CD4-positive, alpha-beta T cell treated with Interleukin-1 beta for 1 hour (primary cell): ENCODE data around the gene ENKUR.
"Not testable (repeated sequence)": the region's sequence is repeated elsewhere in the genome, so short reads cannot be mapped to it uniquely, and the experiment has no call there.

Experiments
- DNase-seq, 2 donors: peaks; one replicate each; pipeline ENCODE4 v3.0.0-alpha.2; 2020 to 2022

The ENKUR gene

DNA sequence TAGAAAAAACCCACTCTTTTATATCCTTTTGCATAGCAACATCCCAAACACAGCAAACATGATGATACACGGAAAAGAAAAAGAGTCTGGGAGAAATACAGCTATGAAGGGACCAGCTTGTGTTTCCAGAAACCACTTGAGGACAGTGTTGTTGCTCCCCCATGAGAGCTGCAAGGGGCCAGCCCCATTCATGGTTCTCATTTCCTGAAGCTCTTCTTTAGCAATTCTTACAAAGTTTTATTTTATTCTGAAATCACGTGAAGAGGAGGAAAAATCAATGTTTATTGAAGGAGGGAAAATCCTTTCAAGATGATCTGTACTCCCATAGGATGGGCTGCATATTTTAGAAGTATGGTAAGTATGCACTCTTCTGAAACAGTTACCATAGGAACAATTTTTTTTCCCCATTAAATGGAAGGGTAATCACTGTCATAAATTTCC is 46.1 kb downstream of the ENKUR start:
- DNase-seq = no peak

DNA sequence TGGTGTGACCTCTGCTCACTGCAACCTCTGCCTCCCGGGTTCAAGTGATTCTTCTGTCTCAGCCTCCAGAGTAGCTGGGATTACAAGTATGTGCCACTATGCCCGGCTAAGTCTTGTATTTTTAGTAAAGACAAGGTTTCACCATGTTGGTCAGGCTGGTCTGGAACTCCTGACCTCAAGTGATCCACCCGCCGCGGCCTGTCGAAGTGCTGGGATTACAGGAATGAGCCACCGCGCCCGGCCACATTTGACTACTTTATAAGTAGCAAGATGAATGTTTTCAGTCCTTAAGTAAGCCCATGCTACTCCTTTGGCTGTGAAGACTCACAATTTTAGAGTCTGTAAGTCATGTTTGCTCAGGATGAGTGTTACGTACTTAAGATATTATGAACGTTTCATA is 47.0 kb downstream of the ENKUR start:
- DNase-seq = not testable (repeated sequence)

DNA sequence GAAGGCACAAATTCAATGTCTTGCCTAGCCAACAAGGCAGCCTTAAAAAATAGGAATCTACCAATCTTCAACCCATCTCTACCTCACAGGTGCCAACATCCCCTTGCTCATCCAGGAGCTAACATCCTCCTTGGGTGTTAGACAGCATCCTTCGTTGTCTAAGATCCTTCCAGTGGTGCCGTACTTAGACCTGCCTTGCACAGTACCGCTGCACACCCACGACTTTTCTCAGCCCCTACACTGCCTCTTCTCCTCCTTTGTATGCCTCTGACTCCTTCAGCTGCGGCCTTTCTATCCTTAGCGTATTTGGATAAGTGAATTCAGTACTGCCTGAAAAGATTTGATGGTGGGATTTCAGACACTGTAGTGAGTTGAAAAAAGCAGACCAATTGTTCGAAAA is 47.6 kb downstream of the ENKUR start:
- DNase-seq = no peak

DNA sequence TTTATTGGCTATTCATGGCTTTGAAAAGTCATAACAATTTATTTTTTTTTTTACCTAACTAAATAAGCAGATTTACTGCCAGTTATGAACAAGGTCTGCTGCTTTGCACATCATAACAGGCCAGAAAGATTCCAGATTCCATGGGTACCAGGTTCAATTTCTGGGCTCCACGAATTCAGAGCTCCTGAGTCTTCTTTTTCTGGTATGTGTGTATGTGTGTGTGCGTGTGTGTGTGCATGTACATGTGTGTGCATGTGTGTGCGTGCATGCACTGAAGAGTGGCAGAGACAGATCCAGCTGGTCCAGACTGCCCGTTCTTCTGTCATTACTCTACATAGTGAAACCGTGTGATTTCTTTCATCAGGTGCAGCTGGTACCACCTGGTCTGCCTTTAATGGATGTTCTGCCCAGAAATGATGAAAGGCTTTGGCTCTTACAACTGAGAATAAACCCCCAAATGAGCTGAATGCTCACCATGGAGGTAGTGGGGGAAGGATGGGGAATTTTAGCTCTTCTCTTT is 48.9 kb downstream of the ENKUR start:
- DNase-seq = no peak

DNA sequence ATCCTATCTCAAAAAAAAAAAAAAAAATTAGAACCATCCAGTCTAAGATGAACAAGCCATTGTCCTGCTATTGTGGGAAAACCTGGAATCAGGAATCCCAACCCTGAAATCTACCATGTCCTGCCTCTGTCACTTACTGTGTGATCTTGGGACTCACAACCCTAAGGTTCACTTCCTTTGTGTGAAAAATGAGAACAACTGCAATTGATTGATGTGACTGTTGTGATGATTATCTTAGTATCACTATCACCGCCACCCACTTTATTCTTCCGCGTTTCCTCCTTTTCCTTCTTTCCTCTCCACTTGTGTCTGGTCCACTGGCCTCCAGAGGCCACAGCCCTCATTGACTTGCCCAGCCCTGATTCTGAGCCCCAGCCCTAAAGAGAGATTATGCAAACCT is 50.9 kb downstream of the ENKUR start:
- no peak for DNase-seq

DNA sequence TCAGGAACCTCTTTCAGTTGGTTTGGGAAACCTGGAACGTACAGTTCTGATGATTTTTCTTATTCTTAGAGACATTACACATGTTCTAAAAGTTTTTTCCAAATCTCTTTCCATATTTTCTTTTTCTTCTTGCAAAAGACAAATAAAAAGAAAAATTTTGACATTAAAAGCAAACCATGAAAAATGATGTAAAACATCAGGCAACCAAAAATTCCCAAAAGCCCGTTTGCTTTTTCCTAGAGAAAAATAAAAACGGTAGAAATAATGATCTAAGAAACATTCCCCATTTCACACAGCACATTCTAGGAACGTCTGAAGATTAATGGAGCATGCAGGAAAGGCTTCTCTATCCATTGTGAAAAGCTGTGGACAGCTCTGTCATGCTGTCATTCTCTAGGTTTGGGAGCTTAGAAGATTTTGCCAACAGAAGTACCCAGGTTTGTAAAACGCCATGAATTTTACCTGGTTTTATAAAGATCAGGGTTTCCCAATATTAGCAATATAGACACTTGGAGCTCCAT is 52.4 kb downstream of the ENKUR start:
- DNase-seq = no peak

DNA sequence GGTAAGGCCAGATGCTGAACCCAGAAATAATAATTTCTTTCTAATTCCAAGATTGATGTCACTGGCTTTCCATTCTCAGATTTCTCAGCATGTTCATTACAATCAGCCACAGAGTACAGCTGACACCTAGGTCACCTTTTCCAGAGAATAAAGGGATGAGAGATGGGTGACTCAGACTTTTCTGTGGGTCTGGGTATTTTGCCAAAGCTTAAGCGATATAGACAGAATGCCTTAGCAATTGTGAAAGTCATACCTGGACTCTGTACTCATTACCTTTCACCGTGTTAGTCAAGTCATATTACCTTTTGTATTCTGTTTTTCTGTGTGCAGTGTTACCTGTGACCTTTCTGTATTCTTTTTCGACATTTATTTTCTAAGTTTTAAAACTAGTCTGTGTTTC is 53.0 kb downstream of the ENKUR start:
- DNase-seq = no peak

DNA sequence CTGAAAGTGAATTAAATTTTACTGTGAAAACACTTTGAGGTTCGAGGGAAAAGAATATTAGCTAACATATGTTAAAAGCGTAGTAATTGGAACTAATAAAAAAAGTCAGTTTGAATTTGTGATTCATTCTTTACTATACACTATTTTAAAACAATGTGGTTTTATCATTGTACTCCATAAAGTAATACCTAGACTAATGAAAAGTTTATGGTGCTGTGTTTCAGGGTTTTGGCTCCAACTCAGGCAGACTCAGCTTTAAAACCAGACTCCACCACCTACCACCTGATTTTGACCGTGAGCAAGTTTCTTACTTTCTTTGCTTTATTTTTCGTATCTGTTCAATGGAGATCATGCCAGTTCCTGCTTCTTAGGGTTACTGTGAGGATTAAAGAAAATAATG is 54.4 kb downstream of the ENKUR start:
- DNase-seq = no peak

DNA sequence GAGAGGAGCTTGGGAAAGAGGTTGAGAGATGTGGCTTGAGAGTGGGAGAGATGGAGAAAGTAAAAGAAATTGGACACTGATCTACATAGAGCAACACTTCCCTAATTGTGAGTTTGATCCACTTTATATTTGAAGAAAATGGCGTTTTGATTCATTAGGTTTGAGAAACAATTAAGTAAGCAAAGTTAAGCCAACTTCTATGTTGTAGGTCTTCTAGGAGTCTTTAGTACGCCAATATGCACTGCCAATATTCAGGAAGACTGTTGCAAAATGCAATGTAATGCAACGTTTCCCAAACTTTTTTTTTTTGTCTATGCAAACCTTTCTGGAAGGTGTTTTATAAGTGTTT is 56.6 kb downstream of the ENKUR start:
- no peak for DNase-seq

DNA sequence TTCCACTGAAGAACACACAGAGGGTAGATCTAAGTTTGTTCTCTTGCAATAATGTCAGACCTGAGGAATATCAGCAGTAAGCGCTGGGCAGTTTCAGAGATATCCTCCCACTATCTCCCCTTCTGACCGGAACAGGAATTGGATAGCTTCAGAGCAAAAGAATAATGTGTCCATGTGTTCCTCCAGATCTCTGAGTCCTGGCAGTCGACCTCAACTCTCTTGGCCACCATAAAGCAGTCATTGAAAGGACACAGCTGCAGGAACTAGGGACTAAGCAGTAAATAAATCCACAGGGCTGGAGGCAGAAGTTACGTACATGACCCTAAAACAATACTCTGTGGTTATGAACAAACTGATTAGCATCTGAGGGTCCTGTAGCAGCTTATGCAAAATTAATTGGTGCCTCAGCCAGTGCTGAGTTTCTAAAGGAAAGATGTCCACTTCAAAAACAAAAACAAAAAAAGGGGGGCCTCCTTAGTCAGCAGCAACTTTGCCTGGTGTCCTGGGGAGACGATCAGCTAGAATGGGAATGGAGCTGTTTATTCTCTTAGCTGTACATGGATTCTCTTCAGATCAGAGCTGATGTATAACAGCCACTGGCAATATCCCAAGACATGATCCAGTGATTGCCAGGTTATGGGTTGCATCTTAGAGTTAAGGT is 57.1 kb downstream of the ENKUR start:
- no peak for DNase-seq

DNA sequence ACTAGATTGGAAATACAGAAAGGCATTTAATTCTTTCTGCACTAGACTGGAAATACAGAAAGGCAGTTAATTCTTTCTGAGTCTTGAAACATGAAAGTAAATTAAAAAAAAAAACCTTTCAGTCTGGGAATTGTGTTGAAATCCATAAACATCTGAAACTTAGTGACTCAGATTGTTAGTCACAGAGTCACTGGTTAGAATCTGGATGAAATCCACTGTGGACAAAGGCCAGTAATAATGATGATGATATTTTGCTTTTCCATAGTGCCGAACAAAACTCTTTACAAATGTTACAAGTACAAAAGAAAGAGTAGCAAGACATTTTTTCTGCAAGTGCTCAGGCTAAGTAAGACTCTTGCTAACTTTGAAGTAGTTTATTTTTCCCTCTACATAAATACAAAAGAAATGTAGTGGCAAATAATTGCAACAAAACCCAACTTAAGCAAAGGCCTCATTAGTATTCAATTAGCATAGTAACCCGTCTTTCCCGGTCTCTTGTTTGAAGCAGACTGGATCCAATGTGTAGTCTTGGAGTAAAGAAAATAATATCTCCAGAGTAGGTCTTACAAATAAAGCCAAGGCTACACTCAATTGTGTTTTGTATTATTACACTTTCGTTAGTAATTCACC is 57.8 kb downstream of the ENKUR start:
- no peak for DNase-seq

DNA sequence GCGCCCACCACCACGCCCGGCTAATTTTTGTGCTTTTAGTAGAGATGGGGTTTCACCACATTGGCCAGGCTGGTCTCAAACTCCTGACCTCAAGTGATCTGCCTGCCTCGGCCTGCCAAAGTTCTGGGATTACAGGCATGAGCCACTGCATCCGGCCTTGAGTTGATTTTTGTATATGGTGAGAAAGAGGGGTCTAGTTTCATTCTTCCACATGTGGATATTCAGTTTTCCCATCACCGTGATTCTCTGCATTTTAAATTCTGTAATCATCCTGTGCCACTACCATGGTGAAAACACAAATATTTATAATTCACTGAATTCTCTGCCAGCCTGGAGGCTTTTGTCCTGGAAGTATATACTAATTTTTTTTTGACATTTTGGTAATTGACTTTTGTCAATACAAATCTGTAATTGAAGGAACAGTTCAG is 58.3 kb downstream of the ENKUR start:
- not testable (repeated sequence) for DNase-seq

DNA sequence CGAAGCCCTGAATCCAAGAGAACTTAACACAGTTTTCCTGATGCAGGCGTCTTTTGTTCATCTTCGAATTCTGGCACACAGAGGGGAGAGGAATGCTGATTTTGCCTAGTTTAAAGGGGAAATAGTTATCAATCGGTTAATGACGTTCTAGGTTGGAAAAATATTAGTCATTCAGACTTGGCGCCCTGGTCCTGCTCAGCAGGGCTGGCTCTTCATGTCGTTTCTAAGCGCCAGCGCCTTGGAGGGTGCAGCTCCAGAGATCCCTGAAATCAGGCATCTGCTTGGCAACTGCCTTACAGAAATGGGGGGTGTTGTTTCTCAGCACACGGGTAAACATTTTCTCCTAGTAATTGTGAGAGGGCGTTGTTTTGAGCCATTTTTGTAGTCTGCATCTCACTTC is 62.3 kb downstream of the ENKUR start:
- DNase-seq = no peak

DNA sequence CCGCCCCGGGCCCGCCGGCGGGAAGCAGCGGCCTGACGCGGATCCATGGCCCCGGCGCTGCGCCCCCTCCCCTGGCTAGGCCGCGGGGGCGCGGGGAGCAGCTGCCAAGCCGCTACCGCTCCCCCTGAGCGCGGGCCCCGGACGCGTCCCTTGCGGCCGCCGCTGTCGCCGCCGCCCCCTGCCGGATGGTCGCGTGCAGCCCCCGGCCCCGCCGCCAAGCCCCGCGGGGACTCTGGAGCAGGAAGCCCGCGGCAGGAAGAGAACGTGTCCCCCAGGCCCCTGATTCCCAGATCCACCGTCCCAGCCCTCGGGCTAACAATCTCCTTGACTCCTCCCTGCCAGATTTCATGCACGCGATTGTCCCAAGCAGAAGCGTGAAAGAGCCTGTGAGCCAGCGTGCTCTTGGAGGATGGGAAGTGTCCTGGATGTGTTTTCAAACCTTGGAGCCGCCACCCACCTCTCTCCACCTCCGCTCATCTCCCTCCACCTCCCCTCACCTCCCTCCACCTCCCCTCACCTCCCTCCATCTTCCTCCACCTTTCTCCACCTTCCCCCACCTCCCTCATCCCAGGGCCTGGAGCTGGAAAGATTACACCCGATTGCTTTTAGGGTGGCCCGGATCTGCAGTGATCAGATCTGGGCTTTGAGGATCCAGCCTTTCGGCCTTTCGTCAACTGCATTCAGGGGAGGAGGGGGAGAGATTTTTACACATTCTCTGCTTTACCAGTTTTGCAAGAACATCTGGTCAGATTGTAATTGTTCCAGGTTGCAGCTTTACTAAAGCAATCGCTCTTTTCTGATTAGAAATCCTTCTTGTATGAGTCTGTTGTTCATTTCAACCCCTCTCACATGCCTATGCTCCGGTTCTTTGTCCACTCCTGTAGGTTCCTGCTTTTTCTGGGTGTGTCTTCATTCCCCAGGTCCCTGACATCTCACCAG is 63.0 kb downstream of the ENKUR start:
- peak; percentile 50 to 59 for DNase-seq

DNA sequence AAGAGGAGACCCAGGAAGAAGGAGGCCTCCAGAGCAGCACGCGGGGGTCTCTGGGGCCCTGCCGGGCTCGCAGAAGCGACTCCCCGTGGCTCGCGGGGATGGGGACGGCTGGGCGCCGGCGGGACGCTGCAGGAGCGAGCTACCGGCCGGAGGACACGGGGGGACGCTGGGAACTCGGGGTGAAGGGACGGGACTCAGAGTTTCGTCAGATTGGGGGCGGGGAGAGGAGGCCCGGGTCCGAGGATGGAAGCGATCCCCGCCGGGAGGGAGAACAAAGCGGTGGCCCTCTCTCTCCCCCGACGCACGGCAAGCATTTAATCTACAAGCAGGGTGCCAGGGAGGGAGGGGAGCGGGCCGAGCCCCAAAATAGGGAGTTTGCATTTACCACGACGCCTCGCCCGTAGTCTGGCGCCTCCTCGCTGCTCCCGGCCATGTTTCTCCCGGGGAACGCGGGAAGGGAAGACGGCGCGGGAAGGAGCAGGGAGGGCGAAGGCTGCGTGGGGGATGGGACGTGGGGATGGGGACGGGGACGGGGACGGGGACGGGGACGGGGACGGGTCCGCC is 63.7 kb downstream of the ENKUR start, which contains the start of gene PRTFDC1:
TSS of gene PRTFDC1 (minus strand) at position 464 of the 564 bp plus-strand sequence. CDS start at position 433, 31 bp downstream.
- DNase-seq = peak; percentile 18 to 23

DNA sequence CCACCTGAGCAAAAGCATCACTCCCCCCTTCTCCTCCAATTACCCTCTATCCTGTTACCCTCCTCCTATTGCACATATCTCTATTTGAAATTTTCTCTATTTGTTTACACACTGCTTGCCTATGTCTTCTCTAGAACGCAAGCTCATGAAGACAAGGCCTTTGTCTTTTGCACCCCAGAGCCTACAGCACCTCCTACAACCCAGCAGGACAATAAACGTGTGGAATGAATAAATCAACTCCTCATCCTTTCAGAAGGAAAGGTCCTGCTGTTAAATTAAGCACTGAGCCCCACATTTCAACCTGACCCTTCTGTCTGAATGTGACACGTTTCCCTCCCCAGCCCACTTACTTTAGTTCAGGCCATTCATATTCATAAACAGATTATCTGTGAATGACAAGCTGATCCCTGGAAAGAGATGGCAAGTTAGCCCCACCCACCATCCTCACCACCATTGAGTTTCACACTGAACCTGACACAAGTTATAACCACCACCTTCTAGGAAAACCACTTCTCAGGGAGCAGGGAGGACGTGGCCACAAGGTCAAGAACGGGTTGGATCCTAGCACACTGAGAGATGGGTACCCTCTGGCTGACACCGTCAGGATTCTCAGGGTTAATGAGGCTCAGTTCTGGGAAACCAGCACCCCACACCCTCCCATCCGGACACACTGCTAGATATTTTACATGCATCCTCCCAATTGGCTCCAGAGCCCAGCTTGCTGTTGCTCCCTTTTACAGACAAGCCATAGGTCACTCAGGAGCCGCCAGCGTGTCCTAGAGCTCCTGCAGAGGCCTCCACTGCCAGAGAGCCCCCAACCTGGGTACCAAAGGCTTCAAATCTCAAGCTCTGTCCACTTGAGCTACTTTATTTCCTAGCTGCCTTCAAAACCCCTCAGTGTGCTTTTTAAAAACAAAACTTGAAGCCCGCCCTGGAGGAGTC is 64.5 kb downstream of the ENKUR start:
- DNase-seq = no peak

DNA sequence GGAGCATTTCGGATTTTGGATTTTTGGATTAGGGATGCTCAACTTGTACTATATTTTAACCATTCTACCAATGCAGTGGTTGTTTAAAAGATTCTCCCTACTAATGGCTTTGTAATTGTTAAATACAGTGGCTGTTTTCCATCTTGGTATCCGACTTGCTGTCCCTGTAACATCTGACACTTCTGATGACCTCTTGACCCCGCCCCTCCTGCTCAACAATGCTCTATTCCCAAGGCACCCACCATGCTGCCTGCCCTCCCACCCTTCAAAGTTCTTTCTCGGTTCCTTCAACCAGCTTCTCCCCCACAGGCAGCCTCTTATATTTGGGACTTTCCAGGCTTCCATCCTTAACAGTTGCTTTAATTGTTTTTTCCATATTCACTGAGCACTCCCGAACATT is 65.5 kb downstream of the ENKUR start:
- DNase-seq = no peak

DNA sequence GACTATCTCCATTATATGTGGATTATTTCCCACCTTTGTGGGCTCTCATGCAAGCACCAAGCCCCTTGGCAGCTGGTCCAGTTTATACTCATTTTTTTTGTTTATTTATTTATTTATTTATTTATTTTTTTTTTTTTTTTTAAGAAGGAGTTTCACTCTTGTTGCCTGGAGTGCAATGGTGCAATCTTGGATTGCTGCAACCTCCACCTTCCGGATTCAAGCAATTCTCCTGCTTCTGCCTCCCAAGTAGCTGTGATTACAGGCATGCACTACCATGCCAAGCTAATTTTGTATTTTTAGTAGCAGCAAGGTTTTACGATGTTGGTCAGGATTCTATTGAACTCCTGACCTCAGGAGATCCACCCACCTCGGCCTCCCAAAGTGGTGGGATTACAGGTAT is 66.3 kb downstream of the ENKUR start:
- no peak for DNase-seq

DNA sequence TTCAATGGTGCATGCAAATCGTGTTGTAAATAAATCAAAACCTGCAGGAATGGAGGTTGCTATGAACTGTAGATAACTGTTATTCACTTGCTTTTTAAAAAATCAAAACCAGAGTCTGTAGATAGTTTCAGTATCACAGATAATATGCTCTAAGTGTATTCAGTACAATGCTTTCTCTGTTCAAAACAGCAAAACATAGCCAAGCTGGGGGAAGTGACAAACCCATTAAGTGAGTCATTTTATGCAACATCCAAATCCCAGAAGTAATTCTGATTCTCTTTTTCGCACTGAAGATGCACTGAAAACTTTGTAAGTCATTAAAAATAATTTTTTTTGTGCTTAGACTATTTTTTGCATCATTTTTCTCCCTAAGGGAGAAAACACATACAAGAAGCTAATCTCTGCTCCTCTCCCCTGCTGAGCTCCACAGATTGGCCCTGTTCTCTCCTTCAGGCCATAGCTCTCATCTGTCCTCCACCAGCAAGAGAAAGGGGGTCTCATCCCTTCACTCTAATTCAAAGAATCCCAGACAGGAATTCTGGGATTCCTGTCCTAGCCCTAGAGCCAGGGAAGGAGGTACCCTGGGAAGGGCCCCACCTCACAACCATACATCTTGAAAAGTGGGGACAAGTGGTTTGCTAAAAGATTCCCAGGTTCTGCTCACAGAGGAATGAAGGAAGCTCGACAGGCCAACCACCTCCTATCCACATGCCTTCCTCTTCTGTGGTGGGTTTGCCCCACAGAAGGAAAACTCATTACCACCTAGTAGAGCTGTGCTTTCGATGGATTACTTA is 68.5 kb downstream of the ENKUR start:
- no peak for DNase-seq

DNA sequence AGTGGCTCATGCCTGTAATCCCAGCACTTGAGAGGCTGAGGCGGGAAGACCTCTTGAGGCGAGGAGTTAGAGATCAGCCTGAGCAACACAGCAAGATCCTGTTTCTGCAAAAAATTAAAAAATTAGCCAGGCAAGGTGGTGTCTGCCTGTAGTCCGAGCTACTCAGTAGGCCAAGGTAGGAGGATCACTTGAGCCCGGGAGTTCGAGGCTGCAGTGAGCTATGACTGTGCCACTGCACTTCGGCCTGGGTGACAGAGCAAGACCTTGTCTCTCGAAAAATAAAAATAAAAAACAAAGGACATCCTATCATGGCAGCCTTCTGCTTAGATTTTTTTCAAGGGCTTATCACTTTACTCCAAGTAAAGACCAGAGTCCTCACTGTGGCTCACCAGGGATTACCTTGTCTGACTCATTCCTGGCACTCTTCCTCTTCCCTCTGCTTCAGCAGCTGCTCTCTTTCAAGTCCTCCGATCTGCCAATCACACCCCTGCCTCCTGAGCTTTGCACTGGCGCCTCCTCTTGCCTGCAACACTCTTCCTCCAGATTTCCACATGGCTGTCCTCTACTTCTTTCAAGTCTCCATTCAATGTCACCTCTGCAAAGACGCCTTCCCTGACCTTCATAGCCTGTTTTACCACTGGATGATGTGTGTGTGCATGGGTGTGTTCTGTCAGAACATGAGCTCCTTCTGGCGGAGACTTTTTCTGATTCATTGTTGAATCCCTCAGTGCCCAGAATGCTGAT is 71.3 kb downstream of the ENKUR start:
- DNase-seq = no peak
